Lower lobe of right lung (tissue), 2 donors: ENCODE measurements around the gene SNRNP25. TPM values are rescaled to one million over a fixed set of nuclear protein-coding genes. Genes with fewer than 3 reads are reported as not detected.

ENCODE experiments used
- ATAC-seq, 2 donors: fragments of 200-7000 bp; cut with Tn5 transposase; one replicate each; pipeline ENCODE4 v1.9.1; 2020 to 2022; ENCODE audit warnings: mild to moderate bottlenecking in 2 of 2, moderate library complexity in 2 of 2
- DNase-seq: peaks from one replicate; pipeline ENCODE4 v3.0.0-alpha.2; 2020
- H3K27ac ChIP-seq: fragments of 200-600 bp; one replicate; pipeline ENCODE4 v1.8.0; 2022
- H3K27me3 ChIP-seq: fragments of 200-600 bp; one replicate; pipeline ENCODE4 v1.8.0; 2022; ENCODE audit warnings: low read depth
- H3K36me3 ChIP-seq: fragments of 200-600 bp; one replicate; pipeline ENCODE4 v1.8.0; 2022; ENCODE audit warnings: mild to moderate bottlenecking
- H3K4me1 ChIP-seq: fragments of 200-600 bp; one replicate; pipeline ENCODE4 v1.8.0; 2022
- H3K4me3 ChIP-seq: fragments of 200-600 bp; one replicate; pipeline ENCODE4 v1.8.0; 2022; ENCODE audit warnings: mild to moderate bottlenecking
- H3K9me3 ChIP-seq: fragments of 200-600 bp; one replicate; pipeline ENCODE4 v1.8.0; 2022
- intact Hi-C: fragments of 100-400 bp; cut with DNase I; formaldehyde crosslinking; loops from one replicate; pipeline ENCODE4 v1.11.0; 2022
- total RNA-seq: library from RNA; stranded (reverse); fragmentation: NEBNext Ultra II Directional; extraction: Animal tissue kit (Norgen Biotek cat#: 25700); gene quantifications from one replicate; pipeline ENCODE4 v1.2.1, GENCODE V29; 2021
- TF ChIP-seq, protein P1 (sequence below): fragments of 200-600 bp; IDR thresholded peaks from one replicate; pipeline ENCODE4 v1.8.0; 2022; ENCODE audit warnings: antibody characterized with exemption, mild to moderate bottlenecking
- donor health status: DM: no; HTN: yes; CAD: no; lungs with severe emphysema.

The SNRNP25 gene
- total RNA-seq, 1 donor from 2014 or later = 18.5 TPM

DNA sequence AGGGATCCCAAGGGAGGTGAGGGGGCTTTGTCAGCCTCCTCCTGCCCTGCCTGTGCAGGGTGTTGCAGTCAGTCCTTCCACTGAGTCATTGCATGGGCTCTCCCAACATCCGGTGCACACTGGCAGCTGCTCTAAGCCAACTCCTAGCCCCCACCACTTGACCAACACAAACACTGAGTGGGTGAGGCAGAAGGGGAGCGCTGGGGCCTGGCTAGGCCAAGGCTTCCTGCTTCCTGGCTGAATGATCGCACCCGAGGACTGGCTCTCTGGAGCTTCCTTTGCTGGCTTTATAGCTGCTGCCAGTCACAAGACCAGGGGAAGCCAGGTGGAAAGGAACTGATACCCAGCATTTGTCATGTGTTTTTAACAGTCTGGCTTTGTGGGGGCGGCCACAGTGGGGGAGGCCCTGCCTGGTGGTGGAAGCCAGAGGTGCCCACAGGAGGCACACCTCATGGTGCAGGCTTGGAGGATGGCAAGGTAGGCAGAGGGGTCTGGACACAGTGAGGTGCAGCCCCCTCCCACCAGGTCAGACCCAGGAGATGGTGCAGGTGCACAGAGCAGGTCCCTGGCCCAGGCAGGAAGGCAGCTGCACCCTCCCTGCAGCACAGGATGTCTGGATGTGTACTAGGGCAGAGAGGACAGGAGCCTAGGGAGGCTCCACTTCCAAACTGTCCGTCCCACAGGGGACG, 31.2 kb downstream of the SNRNP25 start:
- Histone ChIP-seq H3K27me3 (no peaks in the 10 kb centered on the region), H3K27ac (peak overlapping the region; percentile 85), H3K9me3 (no peaks in the 10 kb centered on the region), H3K36me3 (peaks cover 65% of the 10 kb centered on the region), H3K4me1 (peaks cover 33% of the 10 kb centered on the region), H3K4me3 (peak overlapping the region; percentile 2)
- DNase-seq (no peak), ATAC-seq (peak; percentile 71 to 72)
- TF ChIP-seq, protein P1, sequence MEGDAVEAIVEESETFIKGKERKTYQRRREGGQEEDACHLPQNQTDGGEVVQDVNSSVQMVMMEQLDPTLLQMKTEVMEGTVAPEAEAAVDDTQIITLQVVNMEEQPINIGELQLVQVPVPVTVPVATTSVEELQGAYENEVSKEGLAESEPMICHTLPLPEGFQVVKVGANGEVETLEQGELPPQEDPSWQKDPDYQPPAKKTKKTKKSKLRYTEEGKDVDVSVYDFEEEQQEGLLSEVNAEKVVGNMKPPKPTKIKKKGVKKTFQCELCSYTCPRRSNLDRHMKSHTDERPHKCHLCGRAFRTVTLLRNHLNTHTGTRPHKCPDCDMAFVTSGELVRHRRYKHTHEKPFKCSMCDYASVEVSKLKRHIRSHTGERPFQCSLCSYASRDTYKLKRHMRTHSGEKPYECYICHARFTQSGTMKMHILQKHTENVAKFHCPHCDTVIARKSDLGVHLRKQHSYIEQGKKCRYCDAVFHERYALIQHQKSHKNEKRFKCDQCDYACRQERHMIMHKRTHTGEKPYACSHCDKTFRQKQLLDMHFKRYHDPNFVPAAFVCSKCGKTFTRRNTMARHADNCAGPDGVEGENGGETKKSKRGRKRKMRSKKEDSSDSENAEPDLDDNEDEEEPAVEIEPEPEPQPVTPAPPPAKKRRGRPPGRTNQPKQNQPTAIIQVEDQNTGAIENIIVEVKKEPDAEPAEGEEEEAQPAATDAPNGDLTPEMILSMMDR = no peak
- intact Hi-C loops = no loop called here

DNA sequence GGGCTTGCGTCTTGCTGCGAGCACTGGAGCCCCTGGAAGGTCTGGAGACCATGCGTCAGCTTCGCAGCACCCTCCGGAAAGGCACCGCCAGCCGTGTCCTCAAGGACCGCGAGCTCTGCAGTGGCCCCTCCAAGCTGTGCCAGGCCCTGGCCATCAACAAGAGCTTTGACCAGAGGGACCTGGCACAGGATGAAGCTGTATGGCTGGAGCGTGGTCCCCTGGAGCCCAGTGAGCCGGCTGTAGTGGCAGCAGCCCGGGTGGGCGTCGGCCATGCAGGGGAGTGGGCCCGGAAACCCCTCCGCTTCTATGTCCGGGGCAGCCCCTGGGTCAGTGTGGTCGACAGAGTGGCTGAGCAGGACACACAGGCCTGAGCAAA, 31.8 kb downstream of the SNRNP25 start:
- DNase-seq (no peak), ATAC-seq (peak in 1 of 2 donors; percentile 4)
- Histone ChIP-seq H3K4me3 (no peak overlapping the region), H3K4me1 (peaks cover 33% of the 10 kb centered on the region), H3K27me3 (no peaks in the 10 kb centered on the region), H3K9me3 (no peaks in the 10 kb centered on the region), H3K36me3 (peaks cover 65% of the 10 kb centered on the region), H3K27ac (peak overlapping the region; percentile 85)
- TF ChIP-seq, protein P1 = no peak
- intact Hi-C loops = no loop called here

DNA sequence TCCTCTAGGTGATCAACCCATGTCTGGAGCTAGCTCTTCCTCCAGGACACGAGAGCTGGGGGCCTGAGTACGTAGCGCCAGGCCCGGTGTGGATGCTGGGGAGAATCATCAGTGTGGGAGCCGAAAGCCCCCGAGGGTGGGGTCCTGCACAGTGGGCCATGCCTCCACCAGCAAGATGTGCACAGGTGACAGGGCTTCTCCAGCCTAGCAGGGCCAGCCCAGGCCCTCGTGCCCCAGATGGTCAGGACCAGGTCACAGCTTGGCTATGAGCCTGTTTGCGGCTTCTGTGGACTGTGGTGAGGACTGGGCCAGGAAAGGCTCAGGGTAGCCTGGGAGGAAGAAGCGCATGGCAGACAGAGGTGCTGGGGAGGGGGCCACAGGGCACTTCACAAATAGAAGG, 32.2 kb downstream of the SNRNP25 start:
- no peak for DNase-seq
- TF ChIP-seq, protein P1 = no peak
- intact Hi-C loops = no loop called here
- ATAC-seq = no peak
- Histone ChIP-seq H3K4me1 (peaks cover 33% of the 10 kb centered on the region), H3K27ac (peak overlapping the region; percentile 85), H3K4me3 (no peak overlapping the region), H3K9me3 (no peaks in the 10 kb centered on the region), H3K36me3 (peaks cover 64% of the 10 kb centered on the region), H3K27me3 (no peaks in the 10 kb centered on the region)

DNA sequence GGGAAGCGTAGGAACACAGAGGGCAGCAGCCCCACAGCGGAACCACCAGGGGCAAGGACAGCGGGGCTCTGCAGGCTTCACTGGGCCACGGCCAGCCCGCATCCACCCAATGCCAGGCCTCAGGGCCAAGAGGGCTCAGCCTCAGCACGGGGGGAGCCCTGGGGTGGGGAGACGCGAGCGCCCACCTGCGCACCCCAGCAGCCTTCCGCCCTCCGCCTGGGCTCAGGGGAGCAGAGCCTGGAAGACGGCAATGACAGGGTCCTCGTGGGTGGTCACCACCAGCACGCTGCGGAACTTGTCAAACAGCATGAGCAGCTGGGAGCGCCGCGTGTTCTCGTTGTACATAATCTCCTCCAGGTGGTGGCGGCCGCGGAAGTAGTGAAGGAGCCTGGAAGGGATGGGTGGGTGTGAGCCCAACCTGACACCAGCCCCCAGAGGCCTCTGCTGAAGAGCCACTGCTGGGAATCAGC, 32.9 kb downstream of the SNRNP25 start:
- peaks cover 63% of the 10 kb centered on the region for H3K36me3 ChIP-seq
- H3K27ac ChIP-seq = peak overlapping the region; percentile 85
- DNase-seq = no peak

DNA sequence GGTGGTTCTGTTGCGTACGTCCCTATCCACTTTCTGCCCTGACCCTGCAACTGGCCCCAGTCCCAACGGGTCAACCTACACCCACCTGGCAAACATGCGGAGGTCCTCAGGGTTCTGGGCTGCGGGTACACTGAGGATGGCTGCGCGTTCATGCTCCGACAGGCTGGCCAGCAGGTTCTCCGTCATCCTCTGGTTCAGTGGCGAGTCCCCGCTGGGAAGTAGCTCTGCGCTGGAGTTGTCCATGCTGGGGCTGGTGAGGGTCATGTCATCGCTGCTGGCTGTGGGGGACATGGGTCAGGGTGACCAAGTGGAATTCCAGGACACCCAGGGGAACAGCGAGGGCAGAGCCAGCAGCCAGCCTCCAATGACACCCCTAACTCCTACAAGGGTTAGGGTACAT, 35.0 kb downstream of the SNRNP25 start:
- DNase-seq (peak; percentile 34), ATAC-seq (no peak)
- Histone ChIP-seq H3K4me3 (no peak overlapping the region), H3K4me1 (peaks cover 30% of the 10 kb centered on the region), H3K27me3 (no peaks in the 10 kb centered on the region), H3K9me3 (no peaks in the 10 kb centered on the region), H3K27ac (no peak overlapping the region), H3K36me3 (peaks cover 69% of the 10 kb centered on the region)
- TF ChIP-seq, protein P1 = no peak
- intact Hi-C loops = no loop called here

More for the DNA sequence above, 32.9 kb downstream of the SNRNP25 start:
- TF ChIP-seq, protein P1 = no peak
- no peaks in the 10 kb centered on the region for H3K9me3 ChIP-seq
- intact Hi-C loops = no loop called here
- ATAC-seq = no peak
- H3K4me3 ChIP-seq = no peak overlapping the region
- peaks cover 33% of the 10 kb centered on the region for H3K4me1 ChIP-seq
- H3K27me3 ChIP-seq = no peaks in the 10 kb centered on the region
